ENCODE data around the gene GANC. TPM values are rescaled to one million over a fixed set of nuclear protein-coding genes. Genes with fewer than 3 reads are reported as not detected.

The GANC gene
- total and polyA plus RNA-seq, 9 of the 15 experiments (the other 6 are each of a cell fraction or from before 2014, with no cell fraction given) = 10.9 to 19.0 (median 14.5) TPM

DNA sequence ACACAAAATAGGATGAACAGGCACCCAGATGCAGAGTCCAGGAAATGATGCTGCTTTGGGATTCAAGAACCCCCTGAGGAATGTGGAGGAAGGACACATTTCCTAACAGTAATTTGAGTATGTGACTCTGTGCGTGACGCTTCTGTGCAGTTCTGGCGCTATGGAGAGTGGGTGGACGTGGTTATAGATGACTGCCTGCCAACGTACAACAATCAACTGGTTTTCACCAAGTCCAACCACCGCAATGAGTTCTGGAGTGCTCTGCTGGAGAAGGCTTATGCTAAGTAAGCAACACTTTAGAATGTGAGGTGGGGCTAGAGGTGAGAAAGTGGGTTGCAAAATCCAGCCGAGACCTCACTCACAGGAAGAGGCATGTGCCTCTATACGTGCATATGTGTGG lies 114.6 kb downstream of the GANC start:
- CTCF ChIA-PET (ENCODE audit: low intra/inter-chr PET ratio) = no interaction called here
- in situ Hi-C loops (cut with MboI) = loop anchor here (10.0 kb wide), 1 partner anchor 243 kb away; no protein-coding TSS in a partner anchor
- H3K4me2 ChIP-seq (ENCODE audit: insufficient read depth, low read length) = no peak overlapping the region
- BruUV-seq (replicated peaks) = no TSS peak
- no peak for ATAC-seq
- no peak for DNase-seq (ENCODE audit: extremely low read depth in 1 of 4, low spot score in 3 of 4)
- H3K4me1 ChIP-seq (replicated peaks in 1 of 2; ENCODE audit: control insufficient read depth in 2 of 2, insufficient read depth in 2 of 2, low read length in 2 of 2) = peaks cover 15 to 16% of the 10 kb centered on the region in 2 experiments; a peak in 4 of 5 replicates
- no peak overlapping the region for H3K9ac ChIP-seq (ENCODE audit: insufficient read depth in 1 of 2, low read depth in 2 of 2, low read length in 2 of 2)
- H3K9me1 ChIP-seq (ENCODE audit: control insufficient read depth, insufficient read depth, low read length) = no peaks in the 10 kb centered on the region
- no peaks in the 10 kb centered on the region for H3K9me3 ChIP-seq (replicated peaks; ENCODE audit: control insufficient read depth, insufficient read depth, low read depth, low read length)
- H2AFZ ChIP-seq (ENCODE audit: low read depth, low read length) = no peak overlapping the region
- peaks cover 0 to 6% of the 10 kb centered on the region in 2 experiments; a peak in 2 of 5 replicates for H3K27me3 ChIP-seq (ENCODE audit: control insufficient read depth in 2 of 2, insufficient read depth in 2 of 2, low read length in 2 of 2)
- FAIRE-seq = no peak
- intact Hi-C loops (cut with micrococcal nuclease) = loop anchor here (5.0 to 10.0 kb wide), 2 partner anchors 250 to 323 kb away; no protein-coding TSS in a partner anchor
- H3K27ac ChIP-seq (ENCODE audit: extremely low read depth, low read depth, low read length) = no peak overlapping the region; the same call in 2 of the 3 replicates
- WGBS (ENCODE audit: insufficient coverage, low coverage, missing lambda C conversion rate) = 36% methylated on average over 8 of the region's 8 CpGs
- no peaks in the 10 kb centered on the region for H3K36me3 ChIP-seq (ENCODE audit: control insufficient read depth, insufficient read depth, low read length)
- no peaks in the 10 kb centered on the region for H3K79me2 ChIP-seq (ENCODE audit: control insufficient read depth, insufficient read depth, low read length)
- TF ChIP-seq NR4A1 (CRISPR knock-in tag; IDR thresholded peaks at IDR 0.05) (no peak), NR4A1 (tag; IDR thresholded peaks at IDR 0.05) (no peak), ZNF436 (CRISPR knock-in tag; IDR thresholded peaks at IDR 0.05) (no peak), DNMT1 (IDR thresholded peaks at IDR 0.05) (no peak), TCF7 (IDR thresholded peaks at IDR 0.05; ENCODE audit: borderline replicate concordance) (no peak)
- TF ChIP-seq, protein P1, sequence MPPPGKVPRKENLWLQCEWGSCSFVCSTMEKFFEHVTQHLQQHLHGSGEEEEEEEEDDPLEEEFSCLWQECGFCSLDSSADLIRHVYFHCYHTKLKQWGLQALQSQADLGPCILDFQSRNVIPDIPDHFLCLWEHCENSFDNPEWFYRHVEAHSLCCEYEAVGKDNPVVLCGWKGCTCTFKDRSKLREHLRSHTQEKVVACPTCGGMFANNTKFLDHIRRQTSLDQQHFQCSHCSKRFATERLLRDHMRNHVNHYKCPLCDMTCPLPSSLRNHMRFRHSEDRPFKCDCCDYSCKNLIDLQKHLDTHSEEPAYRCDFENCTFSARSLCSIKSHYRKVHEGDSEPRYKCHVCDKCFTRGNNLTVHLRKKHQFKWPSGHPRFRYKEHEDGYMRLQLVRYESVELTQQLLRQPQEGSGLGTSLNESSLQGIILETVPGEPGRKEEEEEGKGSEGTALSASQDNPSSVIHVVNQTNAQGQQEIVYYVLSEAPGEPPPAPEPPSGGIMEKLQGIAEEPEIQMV (tag; conservative IDR thresholded peaks at IDR 0.05; ENCODE audit: low read depth) = no peak
- TF ChIP-seq, protein P2, sequence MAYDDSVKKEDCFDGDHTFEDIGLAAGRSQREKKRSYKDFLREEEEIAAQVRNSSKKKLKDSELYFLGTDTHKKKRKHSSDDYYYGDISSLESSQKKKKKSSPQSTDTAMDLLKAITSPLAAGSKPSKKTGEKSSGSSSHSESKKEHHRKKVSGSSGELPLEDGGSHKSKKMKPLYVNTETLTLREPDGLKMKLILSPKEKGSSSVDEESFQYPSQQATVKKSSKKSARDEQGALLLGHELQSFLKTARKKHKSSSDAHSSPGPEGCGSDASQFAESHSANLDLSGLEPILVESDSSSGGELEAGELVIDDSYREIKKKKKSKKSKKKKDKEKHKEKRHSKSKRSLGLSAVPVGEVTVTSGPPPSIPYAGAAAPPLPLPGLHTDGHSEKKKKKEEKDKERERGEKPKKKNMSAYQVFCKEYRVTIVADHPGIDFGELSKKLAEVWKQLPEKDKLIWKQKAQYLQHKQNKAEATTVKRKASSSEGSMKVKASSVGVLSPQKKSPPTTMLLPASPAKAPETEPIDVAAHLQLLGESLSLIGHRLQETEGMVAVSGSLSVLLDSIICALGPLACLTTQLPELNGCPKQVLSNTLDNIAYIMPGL (CRISPR knock-in tag; IDR thresholded peaks at IDR 0.05) = no peak
- no peaks in the 10 kb centered on the region for H4K20me1 ChIP-seq (replicated peaks; ENCODE audit: control insufficient read depth, insufficient read depth, low read length)
- POLR2A ChIA-PET = interaction anchor here (1.0 kb wide), 1 partner anchor 11 kb away, joined by 3 read pairs; no protein-coding TSS in a partner anchor
- no peak overlapping the region for H3K4me3 ChIP-seq
